HepG2 (cell line): ENCODE measurements around the gene VTN.

Source experiments
- ARID2 ChIP-seq: sonication (generic); formaldehyde crosslinking; IDR thresholded peaks from 2 replicates; pipeline ENCODE4 v1.8.1; 2022; ENCODE audit warnings: mild to moderate bottlenecking, missing genetic modification reagents, borderline replicate concordance
- GABPA ChIP-seq, 2 experiments: IDR thresholded peaks; 2 replicates each; pipeline ENCODE4 v1.6.1; 2011 to 2016; ENCODE audit warnings: low read depth in 2 of 2, low read length in 1 of 2, missing biosample characterization in 1 of 2, missing genetic modification characterization in 1 of 2
- GTF2F1 ChIP-seq: fragments of 150-350 bp; IDR thresholded peaks from 2 replicates; pipeline ENCODE4 v1.6.1; 2014; ENCODE audit warnings: low read length
- PHF21A ChIP-seq: sonication (generic); formaldehyde crosslinking; IDR thresholded peaks from 2 replicates; pipeline ENCODE4 v1.5.0; 2020; ENCODE audit warnings: mild to moderate bottlenecking, missing genetic modification reagents
- RXRB ChIP-seq: IDR thresholded peaks from 2 replicates; pipeline ENCODE4 v1.6.1; 2016; ENCODE audit warnings: borderline replicate concordance, missing genetic modification reagents, missing compliant biosample characterization
- TAF1 ChIP-seq: sonication (generic); formaldehyde crosslinking; IDR thresholded peaks from 2 replicates; pipeline ENCODE4 v1.4.0; 2020; ENCODE audit warnings: missing genetic modification reagents
- ZBTB20 ChIP-seq: sonication (generic); formaldehyde crosslinking; IDR thresholded peaks from 2 replicates; pipeline ENCODE4 v1.8.1; 2023; ENCODE audit warnings: missing genetic modification reagents, low read depth, mild to moderate bottlenecking, borderline replicate concordance
- ZNF205 ChIP-seq: IDR thresholded peaks from 2 replicates; pipeline ENCODE4 v1.6.1; 2018; ENCODE audit warnings: missing biosample characterization, missing genetic modification reagents
- TF ChIP-seq, protein P1 (sequence below): sonication (generic); formaldehyde crosslinking; IDR thresholded peaks from 2 replicates; pipeline ENCODE4 v1.5.0; 2020; ENCODE audit warnings: mild to moderate bottlenecking, missing genetic modification reagents, moderate library complexity
- TF ChIP-seq, protein P2 (sequence below): IDR thresholded peaks from 2 replicates; pipeline ENCODE4 v1.6.1; 2016
- TF ChIP-seq, protein P3 (sequence below): sonication (generic); formaldehyde crosslinking; IDR thresholded peaks from 2 replicates; pipeline ENCODE4 v1.5.0; 2020; ENCODE audit warnings: missing genetic modification reagents

DNA sequence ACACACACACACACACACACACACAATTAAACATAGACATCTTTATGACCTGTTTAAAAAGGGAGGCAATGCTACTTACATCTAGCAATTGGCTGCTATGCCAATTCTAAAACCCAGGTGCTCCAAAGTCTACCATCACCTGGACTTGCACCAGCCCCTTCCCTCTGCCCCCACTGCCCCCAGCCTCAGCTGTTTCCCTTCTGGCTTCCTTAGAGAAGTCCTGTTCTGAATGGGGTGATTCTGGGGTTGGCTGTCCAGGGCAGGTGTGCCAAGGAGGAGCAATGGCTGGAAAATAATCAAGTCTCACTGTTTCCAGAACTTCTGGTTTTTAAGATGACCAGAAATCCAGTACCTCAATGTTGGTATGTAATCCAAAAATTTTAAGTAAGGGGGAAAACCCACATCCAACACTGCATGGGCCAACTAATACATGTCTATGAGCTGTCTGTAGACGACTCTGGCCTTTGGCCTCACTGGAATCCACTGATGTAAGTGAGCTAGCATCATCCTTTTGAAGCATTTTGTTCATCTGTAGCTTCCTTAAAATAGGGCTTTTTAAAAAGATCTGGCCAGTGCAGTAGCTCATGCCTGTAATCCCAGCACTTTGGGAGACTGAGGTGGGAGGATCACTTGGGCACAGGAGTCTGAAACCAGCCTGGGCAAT, 36.9 kb downstream of the VTN start:
- TF ChIP-seq ZBTB20 (no peak), PHF21A (CRISPR knock-in tag) (no peak), RXRB (no peak), ARID2 (CRISPR knock-in tag) (no peak), ZNF205 (no peak), TAF1 (CRISPR knock-in tag) (no peak), GTF2F1 (no peak), GABPA (IDR thresholded peaks at IDR 0.05; ENCODE audit: low read depth, low read length) (no peak), GABPA (CRISPR knock-in tag; IDR thresholded peaks at IDR 0.05; ENCODE audit: low read depth) (no peak)
- TF ChIP-seq, protein P1, sequence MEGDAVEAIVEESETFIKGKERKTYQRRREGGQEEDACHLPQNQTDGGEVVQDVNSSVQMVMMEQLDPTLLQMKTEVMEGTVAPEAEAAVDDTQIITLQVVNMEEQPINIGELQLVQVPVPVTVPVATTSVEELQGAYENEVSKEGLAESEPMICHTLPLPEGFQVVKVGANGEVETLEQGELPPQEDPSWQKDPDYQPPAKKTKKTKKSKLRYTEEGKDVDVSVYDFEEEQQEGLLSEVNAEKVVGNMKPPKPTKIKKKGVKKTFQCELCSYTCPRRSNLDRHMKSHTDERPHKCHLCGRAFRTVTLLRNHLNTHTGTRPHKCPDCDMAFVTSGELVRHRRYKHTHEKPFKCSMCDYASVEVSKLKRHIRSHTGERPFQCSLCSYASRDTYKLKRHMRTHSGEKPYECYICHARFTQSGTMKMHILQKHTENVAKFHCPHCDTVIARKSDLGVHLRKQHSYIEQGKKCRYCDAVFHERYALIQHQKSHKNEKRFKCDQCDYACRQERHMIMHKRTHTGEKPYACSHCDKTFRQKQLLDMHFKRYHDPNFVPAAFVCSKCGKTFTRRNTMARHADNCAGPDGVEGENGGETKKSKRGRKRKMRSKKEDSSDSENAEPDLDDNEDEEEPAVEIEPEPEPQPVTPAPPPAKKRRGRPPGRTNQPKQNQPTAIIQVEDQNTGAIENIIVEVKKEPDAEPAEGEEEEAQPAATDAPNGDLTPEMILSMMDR: no peak
- TF ChIP-seq, protein P2, sequence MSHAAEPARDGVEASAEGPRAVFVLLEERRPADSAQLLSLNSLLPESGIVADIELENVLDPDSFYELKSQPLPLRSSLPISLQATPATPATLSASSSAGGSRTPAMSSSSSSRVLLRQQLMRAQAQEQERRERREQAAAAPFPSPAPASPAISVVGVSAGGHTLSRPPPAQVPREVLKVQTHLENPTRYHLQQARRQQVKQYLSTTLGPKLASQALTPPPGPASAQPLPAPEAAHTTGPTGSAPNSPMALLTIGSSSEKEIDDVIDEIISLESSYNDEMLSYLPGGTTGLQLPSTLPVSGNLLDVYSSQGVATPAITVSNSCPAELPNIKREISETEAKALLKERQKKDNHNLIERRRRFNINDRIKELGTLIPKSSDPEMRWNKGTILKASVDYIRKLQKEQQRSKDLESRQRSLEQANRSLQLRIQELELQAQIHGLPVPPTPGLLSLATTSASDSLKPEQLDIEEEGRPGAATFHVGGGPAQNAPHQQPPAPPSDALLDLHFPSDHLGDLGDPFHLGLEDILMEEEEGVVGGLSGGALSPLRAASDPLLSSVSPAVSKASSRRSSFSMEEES (CRISPR knock-in tag): no peak
- TF ChIP-seq, protein P3, sequence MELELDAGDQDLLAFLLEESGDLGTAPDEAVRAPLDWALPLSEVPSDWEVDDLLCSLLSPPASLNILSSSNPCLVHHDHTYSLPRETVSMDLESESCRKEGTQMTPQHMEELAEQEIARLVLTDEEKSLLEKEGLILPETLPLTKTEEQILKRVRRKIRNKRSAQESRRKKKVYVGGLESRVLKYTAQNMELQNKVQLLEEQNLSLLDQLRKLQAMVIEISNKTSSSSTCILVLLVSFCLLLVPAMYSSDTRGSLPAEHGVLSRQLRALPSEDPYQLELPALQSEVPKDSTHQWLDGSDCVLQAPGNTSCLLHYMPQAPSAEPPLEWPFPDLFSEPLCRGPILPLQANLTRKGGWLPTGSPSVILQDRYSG: no peak
